MM.1S (cell line): ENCODE measurements around the gene TSHZ1.

Source experiments
- CTCF ChIP-seq: fragments of 300-600 bp; sonication (generic); IDR thresholded peaks from 2 replicates; pipeline ENCODE4 v1.5.1; 2016; ENCODE audit warnings: antibody characterized with exemption, low read length, mixed read lengths
- EZH2 ChIP-seq: fragments of 300-600 bp; sonication (generic); optimal IDR thresholded peaks from 2 replicates; pipeline ENCODE3; 2017; ENCODE audit warnings: low read depth, mild to moderate bottlenecking, antibody characterized with exemption, low read length, mixed read lengths
- EZH2phosphoT487 ChIP-seq: fragments of 300-600 bp; sonication (generic); IDR thresholded peaks from 2 replicates; pipeline ENCODE4 v1.6.1; 2018; ENCODE audit warnings: antibody characterized with exemption, low read length

- TF ChIP-seq EZH2 (no peak), CTCF (no peak), EZH2phosphoT487 (no peak)
These were observed 110.8 kb downstream of the TSHZ1 start for GRCh38 chr18:75321431-75321830.
